GM21825 (cell line): ENCODE measurements around the gene MMP17.

Experiments
- ATAC-seq: cut with Tn5 transposase; IDR thresholded peaks from one replicate; pipeline ENCODE4 v1.9.1; 2021; ENCODE audit warnings: mild to moderate bottlenecking, moderate library complexity; ENCODE audit not compliant: unreplicated experiment

Gene MMP17

DNA sequence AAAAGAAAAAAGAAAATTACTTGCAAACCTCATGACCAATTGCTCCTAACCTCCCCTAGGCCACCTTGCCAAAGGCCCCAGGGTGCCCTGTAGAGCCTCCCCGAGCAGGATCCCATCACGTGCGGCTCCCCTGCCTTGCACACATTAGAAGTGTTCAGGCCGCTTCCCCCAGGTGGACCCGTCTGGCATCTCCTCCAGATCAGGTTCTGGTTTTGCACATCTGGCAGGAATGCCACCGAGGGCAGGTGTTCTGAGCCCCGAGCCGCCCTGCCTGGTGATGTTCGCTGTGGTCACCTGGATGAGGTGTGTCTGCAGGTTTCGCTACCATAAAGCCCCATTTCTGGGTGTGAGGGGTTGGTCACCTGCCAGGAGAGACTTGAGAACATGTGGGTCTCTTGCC lies 19.3 kb downstream of the MMP17 start:
- no peak for ATAC-seq

DNA sequence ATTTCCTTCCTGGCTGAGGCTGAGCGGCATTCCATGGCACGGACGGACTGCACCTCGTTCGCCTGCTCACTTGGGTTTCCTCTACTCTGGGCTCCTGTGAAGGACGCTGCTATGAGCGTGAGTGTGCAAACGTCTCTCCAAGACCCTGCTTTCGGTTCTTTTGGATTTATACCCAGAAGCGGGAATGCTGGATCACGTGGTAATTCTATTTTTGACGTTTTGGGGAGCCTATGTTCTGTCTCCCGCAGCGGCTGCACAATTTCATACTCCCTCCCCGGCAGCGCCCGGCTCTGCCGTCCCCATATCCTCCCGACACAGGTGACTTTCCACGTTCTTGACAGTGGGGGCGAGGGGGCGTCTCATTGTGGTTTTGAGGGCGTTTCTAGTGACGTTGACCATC lies 20.6 kb downstream of the MMP17 start:
- ATAC-seq, result no peak

DNA sequence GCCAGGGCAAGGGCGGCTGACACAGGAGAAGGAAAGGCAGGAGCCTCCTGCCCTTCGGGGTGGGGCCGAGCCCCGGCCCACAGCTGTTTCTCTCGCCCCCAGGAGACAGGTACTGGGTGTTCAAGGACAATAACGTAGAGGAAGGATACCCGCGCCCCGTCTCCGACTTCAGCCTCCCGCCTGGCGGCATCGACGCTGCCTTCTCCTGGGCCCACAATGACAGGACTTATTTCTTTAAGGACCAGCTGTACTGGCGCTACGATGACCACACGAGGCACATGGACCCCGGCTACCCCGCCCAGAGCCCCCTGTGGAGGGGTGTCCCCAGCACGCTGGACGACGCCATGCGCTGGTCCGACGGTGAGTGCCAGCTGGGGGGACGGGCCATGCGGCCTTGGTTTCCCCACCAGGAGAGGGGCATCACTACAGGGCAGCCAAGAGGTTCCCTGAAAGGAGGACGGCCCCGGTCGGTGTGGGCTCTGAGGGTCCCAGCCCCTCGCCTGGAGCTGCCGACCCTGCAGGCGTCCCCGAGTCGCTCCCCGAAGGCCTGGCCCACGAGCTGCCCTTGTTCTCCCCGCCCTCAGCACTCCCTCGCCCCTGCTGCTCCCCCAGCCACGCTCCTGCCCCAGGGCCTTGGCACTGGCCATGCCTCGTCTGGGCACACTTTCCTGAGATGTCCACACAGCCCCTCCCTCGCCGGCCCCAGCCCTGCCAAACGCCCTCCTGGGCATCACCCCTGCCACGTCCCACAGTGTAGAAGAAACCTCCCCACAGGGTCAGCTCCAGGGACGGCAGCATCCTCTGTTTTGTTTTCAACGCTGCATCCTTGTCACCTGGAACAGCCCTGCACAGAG lies 21.7 kb downstream of the MMP17 start:
- no peak for ATAC-seq

DNA sequence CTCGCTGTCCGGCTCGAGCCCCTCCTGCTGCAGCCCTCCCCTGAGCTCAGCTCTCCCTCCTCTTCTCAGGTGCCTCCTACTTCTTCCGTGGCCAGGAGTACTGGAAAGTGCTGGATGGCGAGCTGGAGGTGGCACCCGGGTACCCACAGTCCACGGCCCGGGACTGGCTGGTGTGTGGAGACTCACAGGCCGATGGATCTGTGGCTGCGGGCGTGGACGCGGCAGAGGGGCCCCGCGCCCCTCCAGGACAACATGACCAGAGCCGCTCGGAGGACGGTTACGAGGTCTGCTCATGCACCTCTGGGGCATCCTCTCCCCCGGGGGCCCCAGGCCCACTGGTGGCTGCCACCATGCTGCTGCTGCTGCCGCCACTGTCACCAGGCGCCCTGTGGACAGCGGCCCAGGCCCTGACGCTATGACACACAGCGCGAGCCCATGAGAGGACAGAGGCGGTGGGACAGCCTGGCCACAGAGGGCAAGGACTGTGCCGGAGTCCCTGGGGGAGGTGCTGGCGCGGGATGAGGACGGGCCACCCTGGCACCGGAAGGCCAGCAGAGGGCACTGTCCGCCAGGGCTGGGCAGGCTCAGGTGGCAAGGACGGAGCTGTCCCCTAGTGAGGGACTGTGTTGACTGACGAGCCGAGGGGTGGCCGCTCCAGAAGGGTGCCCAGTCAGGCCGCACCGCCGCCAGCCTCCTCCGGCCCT lies 22.8 kb downstream of the MMP17 start:
- ATAC-seq, result no peak

DNA sequence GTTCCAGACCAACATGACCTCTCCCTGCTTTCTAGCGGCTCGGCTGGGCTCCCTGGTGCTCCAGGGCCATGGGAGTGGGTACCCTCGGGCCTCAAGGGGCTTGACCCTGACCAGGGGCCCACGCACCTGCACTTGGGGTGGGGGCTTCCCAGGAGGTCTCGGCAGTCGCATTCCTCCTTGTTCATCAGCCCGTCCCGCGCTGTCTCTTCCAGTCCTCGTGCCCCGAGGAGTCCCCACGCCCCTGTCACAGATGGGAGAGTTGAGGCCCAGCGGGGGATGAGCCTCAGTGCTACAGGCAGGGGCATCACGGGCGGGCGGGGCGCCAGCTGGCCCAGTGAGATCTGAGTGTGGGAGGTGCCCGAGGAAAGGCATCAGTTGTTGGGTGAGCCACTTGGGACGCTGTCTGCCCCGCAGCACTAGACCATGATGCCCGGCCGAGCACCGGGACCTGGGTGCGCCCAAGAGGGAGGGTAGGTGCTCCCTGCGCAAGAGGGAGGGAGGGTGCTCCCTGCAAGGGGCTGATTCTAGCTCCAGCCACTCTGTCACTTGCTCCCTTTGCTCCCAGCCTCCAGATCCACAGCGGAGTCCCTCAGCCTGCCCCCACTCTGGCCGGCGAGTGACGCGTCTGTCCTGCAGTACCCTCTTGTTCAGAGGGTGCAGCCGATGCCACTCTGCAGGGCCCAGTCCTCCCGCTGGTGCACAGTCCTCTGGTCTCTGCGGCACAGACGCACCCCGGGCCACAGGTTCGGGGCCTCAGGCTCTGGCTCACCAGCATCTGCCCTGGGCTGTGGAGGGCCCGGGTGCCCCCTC lies 23.8 kb downstream of the MMP17 start:
- no peak for ATAC-seq

DNA sequence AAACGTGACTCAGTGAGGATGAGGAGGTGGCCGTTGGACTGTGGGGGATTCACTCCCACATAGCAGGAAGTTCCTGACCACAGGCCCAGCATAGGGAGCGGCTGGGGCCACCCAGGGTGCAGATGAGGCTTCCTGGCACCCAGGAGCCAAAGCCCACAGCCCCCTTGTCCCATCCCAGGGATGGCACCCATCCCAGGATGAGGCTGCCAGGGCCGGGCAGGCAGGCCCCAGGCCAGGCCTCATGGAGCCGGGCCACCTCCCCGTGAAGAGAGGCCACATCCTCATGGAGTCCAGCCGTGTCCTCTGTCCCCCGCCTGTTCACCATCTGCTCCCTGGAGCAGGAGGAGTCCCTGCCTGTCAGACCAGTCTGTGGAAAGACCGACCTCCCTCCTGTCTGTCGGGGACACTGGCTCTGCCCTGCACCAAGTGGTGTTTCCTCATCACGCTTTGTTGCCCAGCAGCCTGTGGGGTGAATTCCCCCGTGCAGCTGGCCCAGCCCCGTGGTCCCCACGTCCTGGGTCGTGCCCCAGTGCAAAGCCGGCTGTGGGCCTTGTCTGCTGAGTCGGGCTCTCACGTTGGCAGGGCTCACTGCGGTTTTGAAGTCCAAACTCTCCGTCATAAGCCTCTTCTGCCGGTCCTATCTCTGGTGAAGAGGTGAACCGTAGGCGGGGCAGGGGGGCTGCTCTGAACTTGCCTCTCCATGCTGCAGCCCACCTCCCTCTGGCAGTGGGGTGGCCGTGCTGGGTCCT lies 24.5 kb downstream of the MMP17 start:
- no peak for ATAC-seq

DNA sequence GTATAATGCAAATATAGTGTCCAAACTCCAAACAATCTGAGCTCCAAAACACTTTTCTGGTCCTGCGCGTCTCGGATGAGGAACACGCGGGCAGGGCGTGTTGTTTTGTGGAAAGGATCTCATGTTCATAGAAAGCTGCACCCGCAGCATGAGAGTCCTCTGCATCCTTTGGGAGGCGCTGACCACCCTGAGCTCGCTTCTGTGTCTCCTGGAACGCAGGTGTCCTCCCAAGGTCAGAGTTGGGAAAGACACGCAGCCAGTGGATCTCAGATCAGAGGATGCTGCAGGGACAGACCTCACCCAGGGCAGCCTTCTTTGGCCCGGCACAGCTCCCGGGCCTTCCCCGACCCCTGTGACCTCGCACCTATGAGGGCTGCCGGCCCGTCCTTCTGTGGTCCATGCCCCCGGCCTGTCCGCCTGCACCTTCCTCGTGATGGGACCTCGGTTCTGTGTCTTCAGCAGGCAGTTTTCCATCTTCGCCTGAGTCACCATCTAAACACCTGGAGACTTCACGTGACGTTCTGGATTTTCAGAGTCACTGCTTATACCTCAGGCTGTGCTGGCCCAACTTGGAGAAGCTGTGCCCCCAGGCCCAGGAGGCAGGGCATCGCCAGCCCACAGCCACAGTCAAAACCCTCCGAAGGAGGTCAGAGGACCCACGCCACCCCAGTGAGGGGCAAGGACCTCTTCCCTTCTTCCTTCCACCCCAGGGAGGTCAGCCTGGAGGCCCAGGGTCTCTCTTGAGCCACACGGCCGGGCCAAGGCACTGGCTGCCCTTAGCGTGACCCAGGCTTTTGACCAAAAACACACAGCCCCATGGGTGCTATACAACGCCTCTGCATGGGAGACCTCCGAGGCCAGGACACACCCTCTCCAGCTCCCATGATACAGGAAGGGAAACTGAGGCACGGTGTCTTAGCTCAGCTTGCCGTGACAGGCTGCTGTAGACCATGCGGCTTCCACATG lies 25.9 kb downstream of the MMP17 start:
- no peak for ATAC-seq

DNA sequence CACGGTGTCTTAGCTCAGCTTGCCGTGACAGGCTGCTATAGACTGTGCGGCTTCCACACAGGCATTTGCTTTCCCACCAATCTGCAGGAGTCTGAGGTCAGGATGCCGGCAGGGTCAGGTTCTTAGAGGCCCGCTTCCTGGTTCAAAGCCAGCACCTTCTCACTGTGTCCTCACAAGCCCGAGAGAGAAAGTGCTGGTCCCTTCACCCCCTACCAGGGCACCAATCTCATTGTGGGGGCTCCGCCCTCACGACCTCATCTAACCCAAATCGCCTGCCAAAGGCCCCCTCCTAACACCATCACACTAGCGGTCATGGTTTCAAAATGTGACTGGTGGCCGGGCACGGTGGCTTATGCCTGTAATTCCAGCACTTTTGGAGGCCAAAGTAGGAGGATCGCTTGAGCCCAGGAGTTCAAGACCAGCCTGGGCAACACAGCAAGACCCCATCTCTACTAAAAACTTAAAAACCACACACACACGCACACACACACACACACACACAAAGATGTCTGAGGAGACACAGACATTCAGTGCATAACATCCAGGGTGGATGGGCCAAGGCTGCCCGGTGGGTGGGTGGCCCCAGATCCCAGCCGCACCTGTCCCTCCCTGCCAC lies 26.8 kb downstream of the MMP17 start:
- ATAC-seq, result no peak

DNA sequence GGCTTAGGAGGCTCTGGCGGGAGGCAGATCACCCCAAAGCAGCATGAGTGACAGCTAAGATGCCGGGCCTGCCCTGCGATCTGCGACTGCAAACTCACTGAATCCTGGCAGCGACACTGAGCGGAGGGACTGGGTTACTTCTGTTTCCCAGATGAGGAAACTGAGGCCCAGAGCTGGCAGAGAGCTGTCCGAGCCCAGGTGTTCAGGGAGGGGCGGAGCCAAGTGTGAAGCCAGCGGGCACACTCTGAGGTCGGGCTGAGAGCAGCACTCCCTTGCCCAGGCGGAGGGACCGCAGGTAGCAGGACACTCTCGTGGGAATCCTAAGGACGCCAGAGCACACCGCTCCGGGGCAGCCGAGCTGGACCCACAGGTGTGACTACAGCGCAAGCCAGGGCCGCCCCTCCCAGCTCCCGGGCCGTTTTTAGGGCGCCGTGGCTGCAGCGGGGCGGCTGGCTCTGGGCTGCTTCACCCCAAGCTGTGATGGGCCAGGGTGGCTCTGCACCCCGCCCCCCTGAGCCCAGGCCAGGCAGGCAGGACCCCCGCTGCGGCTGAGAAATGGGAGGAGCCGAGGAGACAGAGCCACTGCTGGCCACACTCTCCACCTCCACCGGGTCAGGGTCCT lies 27.4 kb downstream of the MMP17 start:
- no peak for ATAC-seq

DNA sequence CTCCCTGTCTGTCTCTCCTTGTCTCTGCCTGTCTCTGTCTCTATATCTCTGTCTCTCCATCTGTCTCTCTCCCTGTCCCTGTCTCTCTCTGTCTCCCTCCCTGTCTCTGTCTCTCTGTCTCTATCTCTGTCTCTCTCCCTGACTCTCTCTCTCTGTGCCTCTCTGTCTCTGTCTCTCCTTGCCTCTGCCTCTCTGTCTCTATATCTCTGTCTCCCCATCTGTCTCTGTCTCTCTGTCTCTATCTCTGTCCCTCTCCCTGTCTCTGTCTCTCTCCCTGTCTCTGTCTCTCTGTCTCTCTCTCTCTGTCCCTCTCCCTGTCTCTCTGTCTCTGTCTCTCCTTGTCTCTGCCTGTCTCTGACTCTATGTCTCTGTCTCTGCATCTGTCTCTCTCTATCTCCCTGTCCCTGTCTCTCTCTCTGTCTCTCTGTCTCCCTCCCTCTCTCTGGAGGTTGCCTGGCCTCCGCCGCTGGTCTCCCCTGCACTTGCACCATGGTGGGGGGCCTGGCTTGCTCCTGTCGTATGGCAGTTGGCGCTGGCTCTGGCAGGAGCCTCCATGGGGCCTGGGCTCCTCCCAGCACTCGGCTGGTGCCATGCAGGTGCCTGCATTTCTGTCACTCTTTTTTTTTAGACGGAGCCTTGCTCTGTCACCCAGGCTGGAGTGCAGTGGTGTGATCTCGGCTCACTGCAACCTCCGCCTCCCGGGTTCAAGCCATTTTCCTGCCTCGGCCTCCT lies 28.3 kb downstream of the MMP17 start:
- ATAC-seq, result no peak

DNA sequence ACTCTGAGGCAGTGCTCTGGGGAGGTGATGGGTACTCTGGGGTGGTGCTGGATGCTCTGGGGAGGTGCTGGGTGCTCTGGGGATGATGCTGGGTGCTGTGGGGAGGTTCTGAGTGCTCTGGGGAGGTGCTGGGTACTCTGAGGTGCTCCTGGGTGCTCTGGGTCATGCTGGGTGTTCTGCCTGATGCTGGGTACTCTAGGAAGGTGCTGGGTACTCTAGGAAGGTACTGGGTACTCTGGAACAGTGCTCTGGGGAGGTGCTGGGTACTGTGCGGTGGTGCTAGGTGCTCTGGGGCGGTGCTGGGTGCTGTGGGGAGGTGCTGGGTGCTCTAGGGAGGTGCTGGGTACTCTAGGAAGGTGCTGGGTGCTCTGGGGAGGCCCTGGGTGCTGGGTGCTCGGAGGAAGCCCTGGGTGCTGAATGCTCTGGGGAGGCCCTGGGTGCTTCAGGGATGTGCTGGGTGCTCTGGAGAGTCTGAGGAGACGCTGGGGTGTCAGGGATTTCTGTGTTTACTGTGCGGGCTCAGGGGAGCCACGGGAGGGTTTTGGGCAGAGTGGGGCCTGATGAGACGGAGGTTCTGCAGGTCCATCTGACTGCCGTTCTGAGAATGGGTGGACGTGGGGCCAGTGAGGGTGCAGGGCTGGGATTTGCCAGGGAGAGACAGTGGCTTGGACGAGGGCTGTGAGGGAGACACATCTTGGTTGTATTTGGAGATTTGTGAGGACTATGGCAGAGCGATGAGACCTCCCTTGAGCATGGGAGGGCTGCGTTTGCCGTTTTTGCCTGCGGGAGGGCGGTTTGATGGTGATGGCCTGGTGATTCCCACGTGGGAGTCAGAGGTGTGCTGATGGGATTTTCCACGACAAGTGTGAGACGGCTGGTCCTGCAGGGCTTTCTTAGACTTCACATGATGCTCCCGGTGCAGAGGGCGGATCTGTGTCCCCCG lies 30.0 kb downstream of the MMP17 start:
- no peak for ATAC-seq

DNA sequence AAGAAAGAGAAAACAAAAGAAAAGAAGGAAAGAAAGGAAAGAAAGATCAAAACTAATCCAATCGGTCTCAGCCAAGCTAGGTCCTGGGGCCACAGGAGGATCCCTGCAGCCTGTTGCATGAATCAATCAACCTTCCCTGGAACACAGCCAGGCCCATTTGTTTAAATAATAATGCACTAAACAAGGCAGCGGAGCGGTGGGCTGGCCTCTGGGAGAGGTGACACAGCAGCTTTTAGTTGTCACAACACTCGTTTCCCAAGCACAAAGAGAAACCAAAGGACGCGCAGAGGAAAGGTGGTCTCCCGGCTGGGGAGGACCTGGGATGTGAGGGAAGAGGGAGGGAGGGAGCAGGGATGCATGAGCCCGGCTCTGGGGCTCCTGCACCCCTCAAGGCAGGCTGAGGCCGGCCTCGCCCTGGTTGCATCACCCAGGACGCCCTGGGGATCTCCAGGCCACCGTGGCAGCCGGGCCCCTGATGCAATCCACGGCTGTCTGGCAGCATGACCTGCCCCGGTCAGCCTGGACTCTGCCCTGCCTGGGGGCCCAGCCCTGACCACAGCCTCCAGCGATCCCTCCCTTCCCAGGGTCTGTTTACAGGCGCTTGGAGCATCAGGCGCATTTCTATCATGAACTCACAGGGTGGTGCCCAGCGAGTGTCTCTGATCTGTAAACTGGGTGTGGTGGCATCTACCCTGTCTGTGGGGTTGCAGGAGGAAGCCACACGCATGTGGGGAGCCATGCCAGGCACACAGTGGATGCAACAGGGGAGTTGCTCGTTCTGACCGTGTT lies 32.5 kb downstream of the MMP17 start:
- no peak for ATAC-seq

DNA sequence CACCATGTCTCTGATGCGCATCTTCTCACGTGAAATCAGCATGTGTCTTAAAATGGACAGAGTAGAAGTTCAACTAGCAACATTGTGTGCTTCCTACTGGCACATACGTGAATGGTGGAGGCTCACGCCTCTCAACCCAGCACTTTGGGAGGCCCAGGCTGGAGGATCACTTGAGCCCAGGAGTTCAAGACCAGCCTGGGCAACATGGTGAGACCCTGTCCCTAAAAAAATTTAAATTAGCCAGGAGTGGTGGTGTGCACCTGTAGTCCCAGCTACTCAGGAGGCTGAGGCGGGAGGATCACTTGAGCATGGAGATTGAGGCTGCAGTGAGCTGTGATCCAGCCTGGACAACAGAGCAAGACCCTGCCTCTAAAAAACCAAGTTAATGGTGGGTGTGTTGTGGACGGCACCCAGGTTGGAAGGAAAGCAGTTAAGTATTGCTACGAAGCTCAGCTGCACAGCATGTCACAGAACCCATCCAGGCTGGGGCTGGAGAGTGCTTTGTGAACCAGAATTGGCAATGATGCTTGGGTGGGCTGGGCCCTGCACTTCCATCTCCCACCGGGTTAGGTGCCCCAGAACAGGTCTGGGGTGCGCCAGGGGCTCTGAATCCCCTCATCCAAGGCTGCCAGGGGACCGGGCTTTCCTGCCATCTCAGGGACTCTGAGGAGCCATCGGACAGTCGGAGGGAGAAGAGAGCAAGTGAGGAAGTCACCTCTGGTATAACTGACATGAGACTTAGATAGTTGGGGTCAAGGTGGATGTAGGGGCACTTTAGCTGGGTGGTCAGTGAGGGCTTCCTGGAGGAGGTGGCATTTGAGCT lies 33.3 kb downstream of the MMP17 start:
- no peak for ATAC-seq

DNA sequence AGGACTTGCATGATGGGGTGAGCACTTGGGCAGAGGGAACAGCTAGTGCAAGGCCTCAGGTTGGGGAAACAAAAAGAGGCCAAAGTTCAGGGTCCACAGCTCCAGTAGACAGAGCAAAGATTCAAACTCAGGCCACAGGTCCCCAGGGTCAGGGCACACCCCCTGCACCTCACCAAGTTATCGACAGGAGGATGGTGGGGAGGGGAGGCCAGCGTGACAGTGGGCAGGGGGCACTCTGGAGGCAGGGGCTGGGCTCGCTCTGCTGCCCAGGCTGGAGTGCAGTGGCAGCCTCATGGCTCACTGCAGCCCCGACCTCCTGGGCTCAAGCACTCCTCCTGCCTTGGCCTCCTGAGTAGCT lies 33.9 kb downstream of the MMP17 start:
- ATAC-seq, result no peak

DNA sequence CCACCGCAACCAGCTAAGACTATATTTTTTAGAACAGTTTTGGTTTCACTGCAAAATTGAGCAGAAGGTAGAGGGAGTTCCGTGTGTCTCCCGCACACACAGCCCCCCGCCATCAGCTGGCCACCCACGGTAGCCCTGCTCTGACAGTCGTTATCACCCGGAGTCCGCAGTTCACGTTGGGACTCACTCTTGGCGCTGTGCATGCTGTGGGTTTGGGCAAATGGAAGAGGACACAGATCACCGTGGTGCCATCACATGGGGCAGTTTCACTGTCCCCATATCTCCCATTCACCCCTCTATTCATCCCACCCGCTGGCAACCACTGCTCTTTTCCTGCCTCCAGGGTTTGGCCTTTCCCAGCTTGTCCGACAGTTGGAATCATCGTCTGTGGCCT lies 34.4 kb downstream of the MMP17 start:
- ATAC-seq, result no peak
